Measurements from ENCODE around the gene NBPF1.
"Not testable (repeated sequence)": the region's sequence is repeated elsewhere in the genome, so short reads cannot be mapped to it uniquely, and the experiment has no call there.

NBPF1 gene

GRCh38 chr1:16605532-16606505 lies 7.5 kb downstream of the NBPF1 start:
- no peak for DNase-seq (ENCODE audit: low spot score)

- no peak for DNase-seq (ENCODE audit: low spot score)
Observed at GRCh38 chr1:16605213-16605525, 8.2 kb downstream of the NBPF1 start.

GRCh38 chr1:16604514-16605212 lies 8.7 kb downstream of the NBPF1 start:
- DNase-seq (ENCODE audit: low spot score) = not testable (repeated sequence)

GRCh38 chr1:16603623-16604022 lies 9.7 kb downstream of the NBPF1 start:
- DNase-seq (ENCODE audit: low spot score) = not testable (repeated sequence)

DNA sequence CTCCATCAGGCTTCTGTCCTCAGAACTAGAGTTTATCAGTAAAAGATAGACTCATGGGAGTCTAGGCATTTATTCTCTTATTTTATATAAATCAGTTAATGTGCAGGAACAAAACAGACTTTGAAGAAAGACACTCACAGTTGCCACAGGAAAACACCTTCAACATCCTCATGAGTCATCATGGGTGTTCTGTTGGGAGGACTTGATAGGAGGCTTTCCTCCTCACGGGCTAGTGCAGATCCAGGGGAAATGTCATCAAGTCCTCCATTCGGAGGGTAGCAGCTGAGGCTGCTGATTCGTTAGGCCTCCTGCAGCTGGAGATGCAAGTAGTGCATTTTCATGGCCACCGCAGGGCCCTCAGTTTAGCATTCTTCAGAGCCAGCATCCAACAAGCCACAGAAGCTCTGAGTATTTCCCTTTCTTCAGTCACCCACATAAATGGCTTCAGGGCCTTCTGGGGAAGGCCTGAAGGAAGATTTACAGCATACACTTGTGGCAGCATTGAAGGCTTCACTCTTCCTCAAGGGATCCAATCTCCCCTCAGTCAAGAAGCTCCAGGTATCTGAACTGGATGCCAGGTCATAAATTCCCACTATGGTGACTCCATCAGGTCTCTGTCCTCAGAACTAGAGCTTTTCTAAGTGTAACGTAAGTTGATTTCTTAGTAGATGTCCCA lies 10.9 kb downstream of the NBPF1 start:
- DNase-seq (ENCODE audit: low spot score) = not testable (repeated sequence)

DNA sequence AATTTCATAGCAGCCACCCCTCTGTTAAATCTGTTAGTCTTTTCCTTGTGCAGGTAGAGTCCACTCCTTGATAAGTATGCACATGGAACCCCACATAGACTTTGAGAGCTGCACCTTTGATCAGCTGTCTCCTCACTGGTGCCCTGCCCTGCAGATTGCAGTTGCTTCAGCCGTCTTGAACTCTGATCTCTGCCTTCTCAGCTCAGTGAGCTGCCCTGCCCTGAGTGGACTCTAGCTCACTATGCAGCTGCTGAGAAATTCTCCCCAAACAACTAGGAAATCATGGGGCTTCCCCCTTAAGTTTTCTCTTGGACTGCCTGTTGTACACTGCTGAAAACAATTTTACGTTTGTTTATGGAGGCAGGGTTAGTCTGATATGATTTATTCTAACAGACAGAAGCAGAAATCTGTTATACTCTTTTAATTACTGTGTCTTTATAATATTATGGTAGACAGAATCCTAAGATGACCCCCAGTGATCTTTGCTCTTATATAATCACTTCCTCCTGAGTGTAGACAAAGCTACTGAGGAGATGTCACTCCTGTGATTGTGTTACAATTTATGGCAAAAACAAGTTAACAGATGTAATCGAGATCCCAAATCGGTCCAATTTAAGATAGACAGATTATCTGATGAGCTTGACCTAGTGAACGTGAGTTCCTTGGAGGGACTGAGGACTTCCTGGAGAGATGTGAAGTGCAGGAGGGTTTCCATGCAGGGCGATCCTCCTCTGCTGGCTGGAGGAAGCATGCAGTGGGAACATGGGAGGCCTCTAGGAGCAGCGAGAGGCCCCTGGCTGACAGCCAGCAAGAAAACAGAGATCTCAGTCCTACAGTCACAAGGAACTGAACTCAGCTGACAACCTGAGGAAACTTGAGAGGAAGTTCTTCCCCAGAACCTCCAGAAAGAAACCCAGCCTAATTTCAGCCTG lies 12.2 kb downstream of the NBPF1 start:
- not testable (repeated sequence) for DNase-seq (ENCODE audit: low spot score)

- DNase-seq (ENCODE audit: low spot score) = not testable (repeated sequence)
Observed at GRCh38 chr1:16599326-16599725, 14.0 kb downstream of the NBPF1 start.

- not testable (repeated sequence) for DNase-seq (ENCODE audit: low spot score)
Observed at GRCh38 chr1:16595216-16595615, 18.1 kb downstream of the NBPF1 start.

GRCh38 chr1:16591845-16592244 lies 21.5 kb downstream of the NBPF1 start:
- not testable (repeated sequence) for DNase-seq (ENCODE audit: low spot score)

DNA sequence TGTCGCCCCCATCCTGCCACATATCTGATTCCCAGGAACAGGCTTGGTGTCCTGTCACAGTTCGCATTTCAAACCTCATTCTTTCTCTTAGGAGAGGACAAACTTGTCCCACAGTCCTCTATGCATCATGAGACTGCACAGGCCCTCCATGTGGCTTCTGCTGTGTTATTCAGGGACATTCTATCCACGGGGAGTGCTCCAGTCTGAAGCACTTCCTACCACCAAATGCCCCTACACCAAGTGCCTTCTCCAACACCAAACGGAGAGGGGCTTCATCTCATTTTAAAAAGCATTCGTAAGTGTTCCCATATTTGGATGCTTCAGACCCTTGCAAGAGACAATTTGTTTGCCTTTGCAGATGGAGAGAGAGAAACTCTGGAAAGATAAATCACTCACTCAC lies 25.3 kb downstream of the NBPF1 start:
- not testable (repeated sequence) for DNase-seq (ENCODE audit: low spot score)

GRCh38 chr1:16587639-16588038 lies 25.7 kb downstream of the NBPF1 start:
- DNase-seq (ENCODE audit: low spot score) = not testable (repeated sequence)

- DNase-seq (ENCODE audit: low spot score) = not testable (repeated sequence)
Observed at GRCh38 chr1:16565324-16565723, 48.0 kb downstream of the NBPF1 start.

GRCh38 chr1:16561035-16561434 lies 52.3 kb downstream of the NBPF1 start:
- DNase-seq (ENCODE audit: low spot score) = not testable (repeated sequence)

DNA sequence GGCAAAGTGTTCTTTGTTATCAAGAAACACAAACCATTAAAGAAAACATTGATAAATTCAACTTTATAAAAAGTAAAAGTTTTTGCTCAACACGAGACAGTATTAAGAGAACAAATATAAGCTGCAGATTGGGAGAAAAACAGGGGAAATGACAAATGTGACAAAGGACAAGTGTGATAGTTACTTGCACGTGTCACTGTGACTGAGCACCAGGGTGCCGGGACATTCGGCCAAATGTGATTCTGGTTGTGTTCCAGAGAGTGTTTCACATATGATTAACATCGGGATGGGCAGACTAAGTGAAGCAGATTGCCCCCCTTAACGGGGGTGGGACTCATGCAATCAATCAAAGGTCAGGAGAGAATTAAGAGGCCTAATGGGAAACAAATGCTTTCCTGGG lies 52.9 kb downstream of the NBPF1 start:
- DNase-seq (ENCODE audit: low spot score) = not testable (repeated sequence)

DNA sequence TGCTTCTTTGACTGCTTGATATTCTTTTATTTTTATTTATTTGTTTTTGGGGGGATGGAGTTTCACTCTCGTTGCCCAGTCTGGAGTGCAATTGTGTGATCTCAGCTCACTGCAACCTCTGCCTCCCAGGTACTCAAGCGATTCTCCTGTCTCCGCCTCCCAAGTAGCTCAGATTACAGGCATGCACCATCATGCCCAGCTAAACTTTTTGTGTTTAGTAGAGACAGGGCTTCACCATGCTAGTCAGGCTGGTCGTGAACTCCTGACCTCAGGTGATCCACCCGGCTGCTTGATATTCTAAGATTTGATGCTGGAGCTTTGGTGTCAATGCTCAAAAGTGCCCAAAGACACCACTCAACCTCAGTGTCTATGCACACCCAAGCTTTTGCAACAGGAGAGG lies 53.7 kb downstream of the NBPF1 start:
- DNase-seq (ENCODE audit: low spot score) = not testable (repeated sequence)

DNA sequence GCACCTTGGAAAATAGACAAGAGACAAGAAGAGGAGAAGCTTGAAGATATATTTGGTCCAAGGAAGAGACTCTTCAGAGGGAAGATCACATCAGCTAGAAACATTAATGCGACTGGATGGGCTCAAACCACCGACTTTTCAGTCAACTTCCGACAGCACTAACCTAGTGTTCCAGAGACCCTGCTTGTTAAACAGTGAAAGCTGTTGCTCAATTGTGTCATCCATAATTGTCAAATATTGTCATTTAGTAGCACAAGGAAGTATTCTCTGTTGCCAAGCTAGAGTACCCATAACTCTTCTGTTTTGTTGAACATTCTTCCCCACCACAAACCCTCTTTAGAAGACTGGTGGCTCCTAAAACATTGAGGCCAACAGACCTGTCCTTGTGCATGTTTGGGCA lies 56.3 kb downstream of the NBPF1 start:
- DNase-seq (ENCODE audit: low spot score) = not testable (repeated sequence)

DNA sequence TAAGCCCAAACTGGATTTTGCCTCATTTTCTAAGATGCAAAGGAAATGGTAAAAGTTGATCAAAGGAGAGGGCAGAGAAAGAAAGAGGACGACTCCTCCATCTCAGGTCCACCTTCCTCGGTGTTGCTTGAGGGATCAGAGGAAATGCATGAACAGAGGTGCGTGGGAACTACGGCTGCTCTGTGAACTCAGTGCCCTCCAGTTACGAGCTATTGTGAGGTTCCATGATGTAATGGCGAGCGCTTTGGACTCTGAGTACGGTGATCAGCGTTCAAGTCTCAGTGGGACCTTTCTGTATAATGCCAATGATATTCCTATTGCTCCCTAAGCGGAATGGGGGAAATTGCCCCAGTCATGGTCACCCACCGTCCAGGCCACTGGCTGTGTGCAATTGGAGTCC lies 60.1 kb downstream of the NBPF1 start:
- not testable (repeated sequence) for DNase-seq (ENCODE audit: low spot score)

- DNase-seq (ENCODE audit: low spot score) = not testable (repeated sequence)
Observed at GRCh38 chr1:16550212-16550918, 63.0 kb downstream of the NBPF1 start.

- DNase-seq (ENCODE audit: low spot score) = not testable (repeated sequence)
Observed at GRCh38 chr1:16549545-16549944, 63.8 kb downstream of the NBPF1 start.

GRCh38 chr1:16547502-16548241 lies 65.7 kb downstream of the NBPF1 start:
- not testable (repeated sequence) for DNase-seq (ENCODE audit: low spot score)
